ENCODE measurements around the gene UNC5C.

The UNC5C gene

GRCh38 chr4:95546221-95546620 is 2.6 kb downstream of the UNC5C start:
- no peak for DNase-seq

GRCh38 chr4:95545546-95545945 is 3.2 kb downstream of the UNC5C start:
- DNase-seq, result no peak

GRCh38 chr4:95544113-95545103 is 4.4 kb downstream of the UNC5C start:
- DNase-seq, result no peak

- DNase-seq, result no peak
Observed at GRCh38 chr4:95541889-95542607, 6.7 kb downstream of the UNC5C start.

GRCh38 chr4:95541094-95541493 is 7.7 kb downstream of the UNC5C start:
- no peak for DNase-seq

- no peak for DNase-seq
Observed at GRCh38 chr4:95540227-95540626, 8.5 kb downstream of the UNC5C start.

- no peak for DNase-seq
Observed at GRCh38 chr4:95539106-95539505, 9.7 kb downstream of the UNC5C start.

GRCh38 chr4:95537863-95538488 is 10.8 kb downstream of the UNC5C start:
- DNase-seq, result no peak

- no peak for DNase-seq
Observed at GRCh38 chr4:95537191-95537590, 11.6 kb downstream of the UNC5C start.

- DNase-seq, result no peak
Observed at GRCh38 chr4:95536650-95537049, 12.1 kb downstream of the UNC5C start.

- no peak for DNase-seq
Observed at GRCh38 chr4:95535180-95535579, 13.6 kb downstream of the UNC5C start.

GRCh38 chr4:95534032-95534431 is 14.7 kb downstream of the UNC5C start:
- DNase-seq, result no peak

- no peak for DNase-seq
Observed at GRCh38 chr4:95533254-95533653, 15.5 kb downstream of the UNC5C start.

GRCh38 chr4:95532305-95532704 is 16.5 kb downstream of the UNC5C start:
- DNase-seq, result no peak

GRCh38 chr4:95531141-95531540 is 17.6 kb downstream of the UNC5C start:
- no peak for DNase-seq

GRCh38 chr4:95529946-95530345 is 18.8 kb downstream of the UNC5C start:
- no peak for DNase-seq

GRCh38 chr4:95528388-95528948 is 20.3 kb downstream of the UNC5C start:
- no peak for DNase-seq

- no peak for DNase-seq
Observed at GRCh38 chr4:95526075-95526474, 22.7 kb downstream of the UNC5C start.

GRCh38 chr4:95524729-95525128 is 24.0 kb downstream of the UNC5C start:
- no peak for DNase-seq

GRCh38 chr4:95524184-95524583 is 24.6 kb downstream of the UNC5C start:
- no peak for DNase-seq

GRCh38 chr4:95522682-95523530 is 25.9 kb downstream of the UNC5C start:
- DNase-seq, result no peak

Data from CD4-positive, alpha-beta T cell treated with Interleukin-1 beta for 1 hour (primary cell).